ENCODE results near the gene CREB3L1.
A peak's percentile ranks its signal among the peaks of the same experiment; 100 is the strongest.

CREB3L1 gene, protein sequence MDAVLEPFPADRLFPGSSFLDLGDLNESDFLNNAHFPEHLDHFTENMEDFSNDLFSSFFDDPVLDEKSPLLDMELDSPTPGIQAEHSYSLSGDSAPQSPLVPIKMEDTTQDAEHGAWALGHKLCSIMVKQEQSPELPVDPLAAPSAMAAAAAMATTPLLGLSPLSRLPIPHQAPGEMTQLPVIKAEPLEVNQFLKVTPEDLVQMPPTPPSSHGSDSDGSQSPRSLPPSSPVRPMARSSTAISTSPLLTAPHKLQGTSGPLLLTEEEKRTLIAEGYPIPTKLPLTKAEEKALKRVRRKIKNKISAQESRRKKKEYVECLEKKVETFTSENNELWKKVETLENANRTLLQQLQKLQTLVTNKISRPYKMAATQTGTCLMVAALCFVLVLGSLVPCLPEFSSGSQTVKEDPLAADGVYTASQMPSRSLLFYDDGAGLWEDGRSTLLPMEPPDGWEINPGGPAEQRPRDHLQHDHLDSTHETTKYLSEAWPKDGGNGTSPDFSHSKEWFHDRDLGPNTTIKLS

DNA sequence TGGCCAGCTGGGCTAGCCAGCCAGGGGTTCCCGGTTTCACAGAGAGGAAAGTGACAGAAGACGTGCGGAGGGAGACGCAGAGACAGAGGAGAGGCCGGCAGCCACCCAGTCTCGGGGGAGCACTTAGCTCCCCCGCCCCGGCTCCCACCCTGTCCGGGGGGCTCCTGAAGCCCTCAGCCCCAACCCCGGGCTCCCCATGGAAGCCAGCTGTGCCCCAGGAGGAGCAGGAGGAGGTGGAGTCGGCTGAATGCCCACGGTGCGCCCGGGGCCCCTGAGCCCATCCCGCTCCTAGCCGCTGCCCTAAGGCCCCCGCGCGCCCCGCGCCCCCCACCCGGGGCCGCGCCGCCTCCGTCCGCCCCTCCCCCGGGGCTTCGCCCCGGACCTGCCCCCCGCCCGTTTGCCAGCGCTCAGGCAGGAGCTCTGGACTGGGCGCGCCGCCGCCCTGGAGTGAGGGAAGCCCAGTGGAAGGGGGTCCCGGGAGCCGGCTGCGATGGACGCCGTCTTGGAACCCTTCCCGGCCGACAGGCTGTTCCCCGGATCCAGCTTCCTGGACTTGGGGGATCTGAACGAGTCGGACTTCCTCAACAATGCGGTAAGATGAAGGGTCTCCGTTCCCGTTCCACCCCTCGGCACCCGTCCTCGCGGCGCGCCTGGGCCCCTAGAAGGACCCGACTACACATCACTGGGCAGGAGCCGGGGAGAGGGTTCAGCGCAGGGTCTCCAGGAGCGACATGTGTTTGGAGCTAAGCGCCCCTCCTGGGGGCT, at the start of gene CREB3L1:
Gene CREB3L1, plus strand, starts transcription at position 41 of the 765 bp plus-strand sequence. Its CDS starts 450 bp downstream, at position 491.
- no peak for DNase-seq (ENCODE audit: low read depth in 1 of 2, low spot score in 1 of 2)
- TF ChIP-seq JUND (IDR thresholded peaks at IDR 0.05; ENCODE audit: low read depth): no peak
- in situ Hi-C loops (cut with HindIII; ENCODE audit: low pct_unique_long_range_greater_than_20kb, low sequenced_read_pairs): no loop called here

DNA sequence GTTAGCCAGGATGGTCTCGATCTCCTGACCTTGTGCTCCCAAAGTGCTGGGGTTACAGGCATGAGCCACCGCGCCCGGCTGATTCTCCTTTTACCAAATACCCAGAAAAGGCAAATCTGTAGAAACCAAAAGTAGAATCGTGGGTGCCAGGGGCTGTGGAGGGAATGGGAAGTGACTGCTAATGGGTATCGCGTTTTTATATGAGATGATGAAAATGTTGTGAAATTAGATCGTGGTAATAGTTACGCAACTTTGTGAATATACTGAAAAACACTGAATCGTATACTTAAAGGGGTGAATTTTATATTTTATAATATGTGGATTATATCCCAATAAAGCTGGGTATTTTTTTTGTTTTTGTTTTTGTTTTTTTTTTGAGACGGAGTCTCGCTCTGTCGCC, 48.2 kb upstream of the CREB3L1 start:
- DNase-seq (ENCODE audit: low read depth in 1 of 2, low spot score in 1 of 2): no peak
- in situ Hi-C loops (cut with HindIII; ENCODE audit: low pct_unique_long_range_greater_than_20kb, low sequenced_read_pairs): no loop called here
- no peak for TF ChIP-seq JUND (IDR thresholded peaks at IDR 0.05; ENCODE audit: low read depth)

DNA sequence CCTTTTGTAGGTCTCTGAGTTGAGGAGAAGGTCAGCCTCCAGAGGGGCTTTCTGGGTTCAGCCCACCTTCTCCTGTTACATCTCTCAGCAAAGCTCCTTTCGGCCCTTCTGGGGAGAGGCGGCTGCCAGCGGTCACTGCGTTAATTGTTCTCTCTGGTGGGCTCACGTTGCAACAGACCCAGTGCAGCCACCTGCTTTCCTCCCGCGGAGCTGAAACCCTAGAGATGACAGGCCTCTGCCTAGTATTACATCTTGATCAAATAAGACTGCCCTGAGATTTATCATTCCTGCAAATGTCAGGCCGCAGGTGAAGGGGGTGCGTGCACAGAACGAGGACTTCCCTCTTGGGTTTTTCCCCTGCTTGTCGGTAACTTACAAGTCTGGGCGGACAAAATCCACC, 43.2 kb upstream of the CREB3L1 start:
- no peak for DNase-seq (ENCODE audit: low read depth in 1 of 2, low spot score in 1 of 2)
- TF ChIP-seq JUND (IDR thresholded peaks at IDR 0.05; ENCODE audit: low read depth): no peak
- in situ Hi-C loops (cut with HindIII; ENCODE audit: low pct_unique_long_range_greater_than_20kb, low sequenced_read_pairs): no loop called here

DNA sequence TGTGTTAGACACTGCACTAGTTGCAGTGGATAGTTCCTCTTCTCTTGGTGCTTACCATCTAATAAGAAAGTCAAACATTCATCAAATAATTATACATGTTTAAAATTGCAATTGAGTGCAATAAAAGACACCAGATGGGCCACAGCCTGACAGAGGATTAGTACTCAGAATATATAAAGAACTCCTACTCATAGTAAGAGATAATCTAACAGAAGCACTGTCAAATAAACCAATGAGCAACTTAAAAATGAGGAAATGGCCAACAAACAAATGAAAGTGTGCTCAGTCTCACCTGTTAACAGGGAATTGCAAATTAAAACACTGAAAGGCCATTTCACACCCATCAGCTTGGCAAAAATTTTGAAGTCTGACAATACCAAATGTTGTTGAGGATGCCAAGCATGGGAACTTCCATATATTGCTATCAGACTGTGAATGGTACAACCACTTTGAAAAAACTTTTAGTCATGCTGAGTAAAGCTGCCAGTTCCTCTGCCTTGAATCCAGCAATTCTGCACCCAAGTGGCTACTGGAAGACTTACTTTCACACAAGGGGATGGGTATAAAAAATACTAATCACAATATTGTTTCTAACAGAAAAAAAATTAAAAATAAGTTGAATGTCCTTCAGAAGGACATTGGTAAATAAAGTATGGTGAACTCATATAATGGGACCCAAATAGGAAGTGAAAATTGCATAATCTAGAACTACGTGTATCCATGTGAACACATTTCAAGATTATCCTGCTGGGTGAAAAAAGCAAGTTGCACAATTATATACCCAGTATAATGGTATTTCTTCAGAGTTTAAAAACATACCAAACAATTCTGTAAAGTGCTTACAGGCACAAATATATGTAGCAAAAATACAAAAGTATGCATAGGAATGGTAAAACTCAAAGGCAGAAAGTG, 41.4 kb upstream of the CREB3L1 start:
- no peak for TF ChIP-seq JUND (IDR thresholded peaks at IDR 0.05; ENCODE audit: low read depth)
- DNase-seq (ENCODE audit: low read depth in 1 of 2, low spot score in 1 of 2): no peak
- in situ Hi-C loops (cut with HindIII; ENCODE audit: low pct_unique_long_range_greater_than_20kb, low sequenced_read_pairs): no loop called here

DNA sequence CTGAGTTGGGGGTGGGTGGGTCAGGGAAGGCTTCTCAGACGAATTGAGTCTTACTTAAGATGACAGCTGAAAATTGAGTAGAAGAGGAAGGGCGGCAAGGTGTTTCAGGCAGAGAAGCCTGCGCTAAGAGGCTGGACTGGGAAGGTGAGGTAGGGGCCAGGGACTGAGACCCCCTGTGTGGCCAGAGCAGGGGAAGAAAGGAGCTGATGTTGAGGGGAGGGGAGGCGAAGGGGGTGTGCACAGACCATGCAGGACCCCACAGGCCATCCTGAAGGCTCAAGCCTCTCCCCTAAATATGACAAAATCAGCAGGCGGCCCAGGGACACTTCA, 40.6 kb upstream of the CREB3L1 start:
- in situ Hi-C loops (cut with HindIII; ENCODE audit: low pct_unique_long_range_greater_than_20kb, low sequenced_read_pairs): no loop called here
- TF ChIP-seq JUND (IDR thresholded peaks at IDR 0.05; ENCODE audit: low read depth): no peak
- DNase-seq (ENCODE audit: low read depth in 1 of 2, low spot score in 1 of 2): no peak

DNA sequence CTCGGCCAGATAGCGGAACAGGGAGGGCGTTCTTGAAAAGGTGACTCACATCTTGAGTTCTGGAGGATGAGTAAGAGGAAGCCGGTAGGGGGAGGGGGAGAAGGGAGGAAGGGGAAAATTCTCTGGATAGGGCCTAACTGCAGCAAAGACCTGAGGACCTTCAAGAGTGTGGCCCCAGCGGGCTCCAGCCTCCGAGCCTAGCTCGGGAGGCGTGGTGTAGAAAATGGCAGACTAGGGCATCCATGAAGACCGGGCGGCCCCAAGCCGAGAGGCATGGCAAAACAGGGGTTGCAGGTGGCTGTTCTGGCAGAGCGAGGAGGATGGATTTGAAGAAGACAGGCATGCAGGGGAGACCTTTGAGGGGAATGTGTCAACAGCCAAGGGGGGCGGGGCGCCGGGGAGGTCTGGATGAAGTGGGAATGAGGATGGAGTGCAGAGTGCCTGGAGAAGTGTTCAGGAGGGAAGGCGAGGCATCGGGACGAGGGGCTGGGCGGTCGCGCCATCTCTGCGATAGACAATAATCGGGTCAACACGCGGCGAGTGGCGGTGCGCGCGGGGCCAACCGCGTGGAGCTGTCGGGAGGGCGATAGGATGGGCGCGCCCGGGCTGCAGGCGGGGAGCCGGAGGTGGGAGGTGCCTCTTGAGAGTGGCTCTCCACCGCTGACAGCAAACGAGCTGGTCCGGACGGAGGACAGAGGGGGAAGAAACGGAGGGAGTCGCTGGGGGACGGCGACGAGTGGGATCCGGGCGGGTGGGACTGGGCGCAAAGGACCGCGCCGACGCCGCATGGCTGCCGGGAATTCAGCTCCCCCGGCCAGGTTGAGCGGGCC, 40.0 kb upstream of the CREB3L1 start:
- DNase-seq (ENCODE audit: low read depth in 1 of 2, low spot score in 1 of 2): peak; percentile 37 to 61
- in situ Hi-C loops (cut with HindIII; ENCODE audit: low pct_unique_long_range_greater_than_20kb, low sequenced_read_pairs): no loop called here

DNA sequence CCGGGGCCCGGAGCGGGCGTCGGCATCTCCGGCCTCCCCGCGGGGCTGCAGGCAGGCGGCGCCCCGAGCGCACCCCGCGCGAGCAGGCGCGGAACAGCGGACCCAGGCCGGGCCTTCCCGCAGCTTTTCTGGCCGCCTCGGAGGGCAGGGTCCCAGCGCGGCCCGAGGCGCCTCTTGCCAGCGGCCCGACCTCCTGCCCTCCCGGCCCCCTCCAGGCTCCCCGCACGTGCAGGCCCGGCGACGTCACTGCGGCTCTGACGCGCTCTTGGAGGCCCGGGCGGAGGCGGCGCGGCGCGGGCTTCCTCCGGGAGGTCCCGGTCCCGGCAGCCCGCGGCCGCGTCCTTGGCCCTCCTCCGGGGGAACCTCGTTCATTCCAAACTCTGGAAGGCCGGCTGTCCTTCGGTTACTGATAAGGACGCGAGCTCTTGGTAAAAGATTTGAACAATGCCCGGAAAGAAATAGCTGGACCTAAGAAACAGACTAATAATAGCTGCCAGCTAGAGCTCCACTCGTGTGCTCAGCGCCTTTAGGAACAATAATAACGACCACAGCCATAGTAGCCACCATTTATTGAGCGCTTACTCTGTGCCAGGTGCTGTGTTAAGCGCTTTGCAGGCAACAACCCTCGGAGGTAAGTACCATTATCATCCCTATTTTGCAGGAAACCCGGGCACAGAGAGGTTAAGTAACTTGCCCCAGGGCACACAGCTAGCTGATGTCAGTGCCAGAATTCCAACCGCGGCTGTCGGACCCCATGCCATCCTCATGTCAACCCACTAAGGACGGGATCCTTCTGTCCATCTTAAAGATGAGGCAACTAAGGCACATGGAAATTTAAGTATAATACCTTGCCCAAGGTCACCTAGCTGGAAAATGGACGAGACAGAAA, 39.1 kb upstream of the CREB3L1 start:
- in situ Hi-C loops (cut with HindIII; ENCODE audit: low pct_unique_long_range_greater_than_20kb, low sequenced_read_pairs): no loop called here
- TF ChIP-seq JUND (IDR thresholded peaks at IDR 0.05; ENCODE audit: low read depth): no peak
- peak; percentile 40 to 70 for DNase-seq (ENCODE audit: low read depth in 1 of 2, low spot score in 1 of 2)

More for the DNA sequence above, 40.0 kb upstream of the CREB3L1 start:
- TF ChIP-seq JUND (IDR thresholded peaks at IDR 0.05; ENCODE audit: low read depth): no peak

DNA sequence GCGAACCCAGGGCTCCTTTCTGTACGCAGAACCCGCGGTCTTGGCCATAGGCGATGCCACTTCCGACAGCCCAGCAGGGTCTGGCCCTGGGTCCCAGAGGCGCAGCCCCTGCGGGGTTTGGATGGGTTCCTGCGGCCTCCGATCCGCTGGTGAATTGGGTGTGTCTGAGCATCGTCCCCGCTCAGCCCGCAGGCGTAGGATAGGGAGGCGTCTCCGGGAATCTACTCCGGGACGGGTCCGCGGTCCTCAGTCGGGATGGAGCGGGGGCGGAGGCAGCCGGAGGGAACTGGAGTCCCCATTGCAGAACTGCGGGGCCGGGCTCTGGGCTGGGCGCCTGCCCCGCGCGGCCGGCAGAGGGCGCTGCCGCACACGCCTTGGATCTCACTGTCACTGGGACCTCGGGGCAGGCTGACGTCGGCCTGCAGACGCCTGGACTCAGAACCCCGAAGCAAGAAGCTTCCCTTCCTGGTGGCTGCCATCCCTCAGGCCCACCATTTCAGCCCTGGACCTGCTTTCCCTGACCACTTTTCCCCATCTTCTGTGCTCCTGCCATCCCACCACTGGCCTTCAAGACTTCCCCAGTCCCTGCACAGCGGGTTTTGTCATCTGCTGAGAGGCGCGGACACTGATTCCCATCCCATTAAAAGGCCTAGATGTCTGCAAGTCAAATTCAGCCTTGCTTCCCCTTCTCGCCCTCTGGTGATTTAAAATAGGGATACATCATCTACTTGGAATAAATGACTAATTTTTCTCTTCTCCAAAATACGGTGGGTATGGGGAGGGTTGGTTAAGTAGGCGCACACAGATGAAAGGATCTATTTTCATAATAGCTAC, 38.3 kb upstream of the CREB3L1 start:
- DNase-seq (ENCODE audit: low read depth in 1 of 2, low spot score in 1 of 2): peak; percentile 83 to 98
- TF ChIP-seq JUND (IDR thresholded peaks at IDR 0.05; ENCODE audit: low read depth): no peak
- in situ Hi-C loops (cut with HindIII; ENCODE audit: low pct_unique_long_range_greater_than_20kb, low sequenced_read_pairs): no loop called here

DNA sequence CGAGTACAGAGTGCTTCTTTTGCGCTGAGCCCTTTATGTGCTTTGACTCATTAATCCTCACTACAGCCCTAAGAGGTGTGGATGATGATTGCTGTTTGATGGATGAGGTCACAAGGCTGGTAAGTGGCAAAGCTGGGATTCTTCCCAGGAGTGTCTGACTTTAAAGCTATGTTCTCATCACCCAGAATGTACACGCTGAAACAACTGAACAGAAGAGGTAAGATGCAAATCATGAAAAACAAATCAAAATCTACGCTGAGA, 37.7 kb upstream of the CREB3L1 start:
- in situ Hi-C loops (cut with HindIII; ENCODE audit: low pct_unique_long_range_greater_than_20kb, low sequenced_read_pairs): no loop called here
- no peak for DNase-seq (ENCODE audit: low read depth in 1 of 2, low spot score in 1 of 2)
- TF ChIP-seq JUND (IDR thresholded peaks at IDR 0.05; ENCODE audit: low read depth): no peak

DNA sequence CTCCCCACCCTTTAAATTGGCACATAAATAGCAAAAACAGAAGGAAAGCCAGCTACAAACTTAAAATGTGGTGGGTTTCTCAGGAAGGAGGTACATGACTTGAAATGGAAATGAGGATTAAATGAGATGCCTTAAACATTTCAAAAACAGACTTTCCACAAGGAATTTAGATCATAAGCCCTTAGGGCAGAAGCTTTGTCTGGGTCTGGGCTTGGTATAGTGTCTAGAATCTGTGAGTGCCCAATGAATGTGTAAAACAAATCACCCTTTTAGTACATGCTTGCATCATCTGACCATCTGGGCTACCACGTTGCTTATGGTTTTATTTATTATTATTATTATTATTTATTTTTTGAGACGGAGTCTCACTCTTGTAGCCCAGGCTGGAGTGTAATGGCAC, 37.1 kb upstream of the CREB3L1 start:
- no peak for DNase-seq (ENCODE audit: low read depth in 1 of 2, low spot score in 1 of 2)
- no peak for TF ChIP-seq JUND (IDR thresholded peaks at IDR 0.05; ENCODE audit: low read depth)
- in situ Hi-C loops (cut with HindIII; ENCODE audit: low pct_unique_long_range_greater_than_20kb, low sequenced_read_pairs): no loop called here
